Body of pancreas (tissue), 4 donors: Measurements from ENCODE around the gene CEP128. TPM values are rescaled to one million over a fixed set of nuclear protein-coding genes. Genes with fewer than 3 reads are reported as not detected.

Experiments
- ATAC-seq: fragments of 150-250 bp; one replicate; pipeline ENCODE4 v1.9.1; 2016
- DNase-seq, 4 donors: peaks; one replicate each; pipeline ENCODE4 v3.0.0-alpha.2; 2019
- H3K27ac ChIP-seq, 4 donors: fragments of 200-600 bp; sonication (generic); 1 replicate in 3 of 4; 2 replicates in 1 of 4; pipeline versions ENCODE4 v1.5.1 to v1.6.1; 2016 to 2019; ENCODE audit warnings: mild to moderate bottlenecking in 1 of 4, mixed read lengths in 1 of 4, moderate library complexity in 1 of 4
- H3K27me3 ChIP-seq, 2 donors: fragments of 200-600 bp; sonication (generic); one replicate each; pipeline ENCODE4 v1.6.0; 2016; ENCODE audit warnings: mild to moderate bottlenecking in 1 of 2
- H3K36me3 ChIP-seq, 2 donors: fragments of 200-600 bp; sonication (generic); replicated peaks in 1 of 2; 2 replicates each; pipeline ENCODE4 v1.5.1; 2016; ENCODE audit warnings: low read depth in 2 of 2; ENCODE audit not compliant: insufficient read depth in 1 of 2
- H3K4me1 ChIP-seq: fragments of 200-600 bp; sonication (generic); one replicate; pipeline ENCODE4 v1.6.0; 2016
- H3K4me3 ChIP-seq, 2 donors: fragments of 200-600 bp; sonication (generic); 1 replicate in 1 of 2; 2 replicates in 1 of 2; pipeline ENCODE4 v1.5.1; 2016 to 2019
- H3K9me3 ChIP-seq, 3 donors: fragments of 200-600 bp; sonication (generic); 1 replicate in 2 of 3; 2 replicates in 1 of 3; pipeline ENCODE4 v1.5.1; 2016
- CTCF ChIP-seq, 7 experiments: fragments of 450-650 bp in 4 of 7; fragments of 200-600 bp in 3 of 7; sonication (generic) in 3 of 7; IDR thresholded peaks; one replicate each; pipeline ENCODE4 v1.5.1; 2016 to 2019; ENCODE audit warnings: antibody characterized with exemption in 7 of 7
- POLR2A ChIP-seq, 3 donors: fragments of 450-650 bp; IDR thresholded peaks; one replicate each; pipeline ENCODE4 v1.6.1; 2016; ENCODE audit warnings: antibody characterized with exemption in 3 of 3, mild to moderate bottlenecking in 2 of 3
- WGBS, 2 donors: methylation state at CpG; one replicate each; pipeline ENCODE4 v1.1.5; 2017; 5-methylcytosine and 5-hydroxymethylcytosine counted together
- intact Hi-C: fragments of 100-400 bp; cut with DNase I; formaldehyde crosslinking; loops from one replicate; pipeline ENCODE4 v1.15.1; 2023
- total RNA-seq, 2 donors: library from RNA; depleted of rRNA; stranded (reverse); fragments of >200 nt; gene quantifications; one replicate each; pipeline ENCODE4 v1.1.0, GENCODE V29; 2016

CEP128 gene
- total RNA-seq, 2 donors from 2014 or later: 7.8 to 14.5 TPM

GRCh38 chr14:80705241-80705980 is 236.1 kb downstream of the CEP128 start:
- H3K27me3 ChIP-seq: no peaks in the 10 kb centered on the region
- H3K27ac ChIP-seq: no peak overlapping the region
- intact Hi-C loops: no loop called here
- no peak overlapping the region for H3K4me3 ChIP-seq
- ATAC-seq: no peak
- 78 to 88% methylated on average over 1 of the region's 1 CpG for WGBS, 2 donors
- no peaks in the 10 kb centered on the region for H3K9me3 ChIP-seq
- no peaks in the 10 kb centered on the region for H3K36me3 ChIP-seq
- TF ChIP-seq POLR2A (IDR thresholded peaks at IDR 0.05) (no peak), CTCF (IDR thresholded peaks at IDR 0.05) (no peak)
- H3K4me1 ChIP-seq: no peaks in the 10 kb centered on the region
- DNase-seq: no peak

GRCh38 chr14:80700601-80701000 is 240.9 kb downstream of the CEP128 start:
- Histone ChIP-seq H3K4me1 (no peaks in the 10 kb centered on the region), H3K4me3 (no peak overlapping the region), H3K36me3 (no peaks in the 10 kb centered on the region), H3K27me3 (no peaks in the 10 kb centered on the region), H3K9me3 (no peaks in the 10 kb centered on the region), H3K27ac (no peak overlapping the region)
- ATAC-seq (no peak), DNase-seq (no peak)
- WGBS, 2 donors: 90 to 93% methylated on average over 1 of the region's 1 CpG
- TF ChIP-seq POLR2A (IDR thresholded peaks at IDR 0.05) (no peak), CTCF (IDR thresholded peaks at IDR 0.05) (no peak)
- intact Hi-C loops: no loop called here

GRCh38 chr14:80699861-80700260 is 241.7 kb downstream of the CEP128 start:
- ATAC-seq (no peak), DNase-seq (no peak)
- no peak overlapping the region for H3K4me3 ChIP-seq
- no peaks in the 10 kb centered on the region for H3K36me3 ChIP-seq
- TF ChIP-seq CTCF (IDR thresholded peaks at IDR 0.05) (no peak), POLR2A (IDR thresholded peaks at IDR 0.05) (no peak)
- H3K9me3 ChIP-seq: no peaks in the 10 kb centered on the region
- no peaks in the 10 kb centered on the region for H3K4me1 ChIP-seq
- H3K27ac ChIP-seq: no peak overlapping the region
- 76 to 80% methylated on average over 4 of the region's 4 CpGs for WGBS, 2 donors
- H3K27me3 ChIP-seq: no peaks in the 10 kb centered on the region
- intact Hi-C loops: no loop called here

- no peaks in the 10 kb centered on the region for H3K27me3 ChIP-seq
- TF ChIP-seq POLR2A (IDR thresholded peaks at IDR 0.05) (no peak), CTCF (IDR thresholded peaks at IDR 0.05) (no peak)
- H3K36me3 ChIP-seq: no peaks in the 10 kb centered on the region
- no peaks in the 10 kb centered on the region for H3K4me1 ChIP-seq
- DNase-seq: no peak
- H3K9me3 ChIP-seq: no peaks in the 10 kb centered on the region
- WGBS, 2 donors: 83 to 85% methylated on average over 6 of the region's 6 CpGs
- H3K4me3 ChIP-seq: no peak overlapping the region
- no peak overlapping the region for H3K27ac ChIP-seq
- no peak for ATAC-seq
- intact Hi-C loops: no loop called here
These were observed 242.6 kb downstream of the CEP128 start for GRCh38 chr14:80698974-80699373.

- no peaks in the 10 kb centered on the region for H3K4me1 ChIP-seq
- H3K36me3 ChIP-seq: no peaks in the 10 kb centered on the region
- intact Hi-C loops: no loop called here
- no peaks in the 10 kb centered on the region for H3K27me3 ChIP-seq
- ATAC-seq (no peak), DNase-seq (no peak)
- H3K9me3 ChIP-seq: no peaks in the 10 kb centered on the region
- no peak overlapping the region for H3K27ac ChIP-seq
- 85 to 87% methylated on average over 4 of the region's 4 CpGs for WGBS, 2 donors
- H3K4me3 ChIP-seq: no peak overlapping the region
- no peak for TF ChIP-seq CTCF (IDR thresholded peaks at IDR 0.05)
- TF ChIP-seq POLR2A (IDR thresholded peaks at IDR 0.05): no peak
These were observed 245.7 kb downstream of the CEP128 start for GRCh38 chr14:80695869-80696268.
